Heart right ventricle (tissue), 16 donors: ENCODE results near the gene CDC5L. TPM values are rescaled to one million over a fixed set of nuclear protein-coding genes. Genes with fewer than 3 reads are reported as not detected.
A peak's percentile ranks its signal among the peaks of the same experiment; 100 is the strongest.

ENCODE experiments used
- ATAC-seq, 8 donors: fragments of 200-7000 bp; cut with Tn5 transposase; one replicate each; pipeline ENCODE4 v1.9.1; 2020; ENCODE audit warnings: mild to moderate bottlenecking in 8 of 8, moderate library complexity in 8 of 8, moderate number of reproducible peaks in 1 of 8
- DNase-seq, 2 donors: peaks; one replicate each; pipeline ENCODE4 v3.0.0-alpha.2; 2020
- H3K27ac ChIP-seq, 10 donors: fragments of 200-600 bp; sonication (generic) in 2 of 10; one replicate each; pipeline versions ENCODE4 v1.5.0 to v1.8.0; 2020 to 2022; ENCODE audit warnings: mild to moderate bottlenecking in 3 of 10
- H3K27me3 ChIP-seq, 7 donors: fragments of 200-600 bp; one replicate each; pipeline ENCODE4 v1.8.0; 2021 to 2022; ENCODE audit warnings: mild to moderate bottlenecking in 2 of 7
- H3K36me3 ChIP-seq, 9 donors: fragments of 200-600 bp; sonication (generic) in 1 of 9; one replicate each; pipeline versions ENCODE4 v1.5.0 to v1.8.0; 2020 to 2022; ENCODE audit warnings: mild to moderate bottlenecking in 2 of 9
- H3K4me1 ChIP-seq, 9 donors: fragments of 200-600 bp; sonication (generic) in 1 of 9; one replicate each; pipeline versions ENCODE4 v1.5.0 to v1.8.0; 2020 to 2022; ENCODE audit warnings: mild to moderate bottlenecking in 4 of 9
- H3K4me3 ChIP-seq, 10 donors: fragments of 200-600 bp; sonication (generic) in 2 of 10; one replicate each; pipeline versions ENCODE4 v1.5.0 to v1.8.0; 2020 to 2022; ENCODE audit warnings: mild to moderate bottlenecking in 7 of 10, moderate library complexity in 2 of 10
- H3K9me3 ChIP-seq, 11 donors: fragments of 200-600 bp in 10 of 11; sonication (generic) in 2 of 11; one replicate each; pipeline versions ENCODE4 v1.5.0 to v1.8.0; 2013 to 2022; ENCODE audit warnings: mild to moderate bottlenecking in 2 of 11, control low read depth in 1 of 11, moderate library complexity in 1 of 11
- WGBS, 2 donors: extraction: QIAGEN DNeasy Blood & Tissue Kit; methylation state at CpG; one replicate each; pipeline ENCODE4 v1.1.7; 2013; ENCODE audit warnings: inconsistent platforms in 1 of 2; 5-methylcytosine and 5-hydroxymethylcytosine counted together
- intact Hi-C, 10 donors: fragments of 100-400 bp; cut with DNase I; formaldehyde crosslinking; loops; one replicate each; pipeline versions ENCODE4 v1.11.1 to v1.14.2; 2022
- polyA plus RNA-seq, 2 donors: library from polyadenylated mRNA; stranded (reverse); fragments of 200-250 nt; gene quantifications; one replicate each; pipeline ENCODE4 v1.2.3, GENCODE V29; 2013
- total RNA-seq, 10 donors: library from RNA; stranded (reverse); fragmentation: NEBNext Ultra II Directional in 3 of 10; extraction: Animal tissue kit (Norgen Biotek cat#: 25700) in 3 of 10; gene quantifications; one replicate each; pipeline versions ENCODE4 v1.2.1 to v1.2.4, GENCODE V29; 2021 to 2023
- TF ChIP-seq, protein P1 (sequence below), 9 donors: fragments of 200-600 bp; sonication (generic) in 2 of 9; IDR thresholded peaks; one replicate each; pipeline versions ENCODE4 v1.5.0 to v1.8.0; 2021 to 2022; ENCODE audit warnings: antibody characterized with exemption in 9 of 9, mild to moderate bottlenecking in 5 of 9, moderate library complexity in 1 of 9
- donor health status: Arrhythmogenic right ventricular cardiomyopathy.
- donor health status: ischemic (EF 13 %, LVEDD 7.1; RV severe dilation, severe dysfunction).
- donor health status: healthy with polysubstance abuse.
- donor health status: DM: no; HTN: yes; CAD: no.
- donor health status: DM: no; HTN: no; CAD: no.
- donor health status: ischemic (EF 25% LVEDD 6.9; RV normal size, moderate dysfunction).
- donor health status: ischemic (EF 25% LVEDD 5.7; RV mildly dilated, moderate dysfunction).
- donor health status: healthy.
- donor health status: DM: yes; HTN: yes; CAD: no.
- donor health status: Ischemic cardiomyopathy.
- donor health status: ischemic (EF 35%, LVEDD 5.7; RV mildly dilated, moderate dysfunction).
- donor health status: nonischemic (EF 11% LVEDD 7.7; RV severe dilation, severe dysfunction).
- donor health status: DM: yes; HTN: yes; CAD: no.
- donor health status: PGD.
- donor health status: ischemic (EF 29% LVEDD 5.4; RV normal size, mild dysfunction).
- donor health status: nonischemic (EF 23%, LVEDD 6.1; RV moderate dilation, normal function).

The CDC5L gene
- total and polyA plus RNA-seq, 12 donors, result 5.4 to 26.5 (median 20.5) TPM

- WGBS, 2 donors, result 84 to 86% methylated on average over 15 of the region's 15 CpGs
These were observed 74.8 kb downstream of the CDC5L start for GRCh38 chr6:44462335-44462734.

DNA sequence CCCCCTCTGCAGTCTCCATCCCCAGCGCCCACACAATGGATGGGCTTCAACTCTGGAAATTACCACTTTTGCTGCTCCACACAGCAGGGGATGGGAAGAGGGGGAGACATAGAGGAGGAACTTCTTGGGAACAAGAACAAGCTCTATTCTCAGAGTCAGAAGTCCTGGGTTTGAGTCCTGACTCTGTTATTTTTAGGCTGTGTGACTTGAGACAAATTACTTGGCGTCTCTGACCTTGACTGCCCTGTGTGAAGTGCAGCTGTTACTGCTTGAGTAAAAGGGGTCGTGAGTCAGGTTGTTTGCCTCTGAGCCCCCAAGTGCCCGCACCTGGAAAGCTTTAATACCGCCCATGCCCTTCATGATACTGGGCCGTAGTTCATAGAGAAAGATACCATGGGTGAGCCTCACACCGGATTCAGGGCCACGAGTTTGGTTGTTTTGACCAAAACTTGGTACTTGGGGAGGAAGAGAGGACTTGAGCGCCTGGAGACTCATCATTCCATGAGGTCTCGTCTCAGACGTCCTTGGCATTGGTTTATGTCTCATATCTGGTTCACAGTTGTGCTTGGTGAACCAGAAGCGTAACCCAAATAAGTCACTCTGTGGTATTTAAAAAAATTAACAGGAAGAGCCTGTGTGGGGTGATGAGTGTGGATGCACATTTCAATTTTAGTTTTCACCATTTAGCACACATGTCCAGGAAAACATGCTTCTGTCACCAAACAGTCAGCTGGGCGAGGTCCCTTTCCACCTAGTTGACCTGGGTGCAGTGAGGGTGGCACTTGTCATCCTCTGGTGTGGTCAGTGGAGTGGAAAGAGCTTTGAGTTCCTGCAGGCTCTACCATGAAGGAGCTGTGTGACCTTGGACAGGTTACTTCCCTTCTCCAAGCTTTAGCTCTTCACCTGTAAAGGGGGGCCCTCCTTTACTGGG, 75.6 kb downstream of the CDC5L start:
- Histone ChIP-seq H3K36me3 (no peaks in the 10 kb centered on the region), H3K9me3 (no peaks in the 10 kb centered on the region), H3K27ac (no peak overlapping the region), H3K4me1 (peaks cover 0 to 9% (median 0%) of the 10 kb centered on the region in 9 donors), H3K27me3 (no peaks in the 10 kb centered on the region), H3K4me3 (no peak overlapping the region)
- no peak for ATAC-seq
- TF ChIP-seq, protein P1, sequence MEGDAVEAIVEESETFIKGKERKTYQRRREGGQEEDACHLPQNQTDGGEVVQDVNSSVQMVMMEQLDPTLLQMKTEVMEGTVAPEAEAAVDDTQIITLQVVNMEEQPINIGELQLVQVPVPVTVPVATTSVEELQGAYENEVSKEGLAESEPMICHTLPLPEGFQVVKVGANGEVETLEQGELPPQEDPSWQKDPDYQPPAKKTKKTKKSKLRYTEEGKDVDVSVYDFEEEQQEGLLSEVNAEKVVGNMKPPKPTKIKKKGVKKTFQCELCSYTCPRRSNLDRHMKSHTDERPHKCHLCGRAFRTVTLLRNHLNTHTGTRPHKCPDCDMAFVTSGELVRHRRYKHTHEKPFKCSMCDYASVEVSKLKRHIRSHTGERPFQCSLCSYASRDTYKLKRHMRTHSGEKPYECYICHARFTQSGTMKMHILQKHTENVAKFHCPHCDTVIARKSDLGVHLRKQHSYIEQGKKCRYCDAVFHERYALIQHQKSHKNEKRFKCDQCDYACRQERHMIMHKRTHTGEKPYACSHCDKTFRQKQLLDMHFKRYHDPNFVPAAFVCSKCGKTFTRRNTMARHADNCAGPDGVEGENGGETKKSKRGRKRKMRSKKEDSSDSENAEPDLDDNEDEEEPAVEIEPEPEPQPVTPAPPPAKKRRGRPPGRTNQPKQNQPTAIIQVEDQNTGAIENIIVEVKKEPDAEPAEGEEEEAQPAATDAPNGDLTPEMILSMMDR (IDR thresholded peaks at IDR 0.05), result no peak
- intact Hi-C loops, result no loop called here
- no peak for DNase-seq
- WGBS, 2 donors, result 91% methylated on average over 13 of the region's 13 CpGs

More at GRCh38 chr6:44462335-44462734, 74.8 kb downstream of the CDC5L start:
- no peak overlapping the region for H3K27ac ChIP-seq
- ATAC-seq (no peak), DNase-seq (no peak)
- TF ChIP-seq, protein P1 (IDR thresholded peaks at IDR 0.05), result no peak
- H3K27me3 ChIP-seq, result no peaks in the 10 kb centered on the region
- no peaks in the 10 kb centered on the region for H3K9me3 ChIP-seq
- H3K4me1 ChIP-seq, result peaks cover 0 to 9% (median under 1%) of the 10 kb centered on the region in 9 donors
- H3K36me3 ChIP-seq, result no peaks in the 10 kb centered on the region
- intact Hi-C loops, result no loop called here
- H3K4me3 ChIP-seq, result no peak overlapping the region

GRCh38 chr6:44463728-44464450, 76.4 kb downstream of the CDC5L start:
- no peaks in the 10 kb centered on the region for H3K9me3 ChIP-seq
- intact Hi-C loops, result no loop called here
- no peaks in the 10 kb centered on the region for H3K36me3 ChIP-seq
- H3K4me3 ChIP-seq, result no peak overlapping the region
- H3K27ac ChIP-seq, result no peak overlapping the region
- DNase-seq (no peak), ATAC-seq (peak in 1 of 8 donors; percentile 35)
- WGBS, 2 donors, result 85 to 93% methylated on average over 11 of the region's 11 CpGs
- no peaks in the 10 kb centered on the region for H3K27me3 ChIP-seq
- TF ChIP-seq, protein P1 (IDR thresholded peaks at IDR 0.05), result no peak
- H3K4me1 ChIP-seq, result peaks cover 0 to 9% (median 0%) of the 10 kb centered on the region in 9 donors

GRCh38 chr6:44464527-44465310, 77.2 kb downstream of the CDC5L start:
- TF ChIP-seq, protein P1 (IDR thresholded peaks at IDR 0.05), result no peak
- H3K9me3 ChIP-seq, result no peaks in the 10 kb centered on the region
- intact Hi-C loops, result no loop called here
- DNase-seq (no peak), ATAC-seq (peak in 3 of 8 donors; percentile 47 to 51 (median 50))
- H3K27ac ChIP-seq, result no peak overlapping the region
- H3K4me1 ChIP-seq, result peaks cover 0 to 9% (median 0%) of the 10 kb centered on the region in 9 donors
- H3K27me3 ChIP-seq, result no peaks in the 10 kb centered on the region
- 74 to 79% methylated on average over 13 of the region's 13 CpGs for WGBS, 2 donors
- H3K36me3 ChIP-seq, result no peaks in the 10 kb centered on the region
- no peak overlapping the region for H3K4me3 ChIP-seq
